H9 (cell line): Measurements from ENCODE around the gene MT1M. TPM values are rescaled to one million over a fixed set of nuclear protein-coding genes. Genes with fewer than 3 reads are reported as not detected.

Experiments
- DNase-seq: peaks from one replicate; pipeline ENCODE4 v3.0.0-alpha.2; 2017
- H2AFZ ChIP-seq: one replicate; pipeline ENCODE4 v1.6.1; 2013; ENCODE audit warnings: mild to moderate bottlenecking, low read length, control low read depth, moderate library complexity
- H2AK5ac ChIP-seq: 2 replicates; pipeline ENCODE4 v1.6.1; 2013; ENCODE audit warnings: low read length, control low read depth, mixed read lengths; ENCODE audit not compliant: insufficient read length
- H2BK120ac ChIP-seq: one replicate; pipeline ENCODE4 v1.6.1; 2013; ENCODE audit warnings: low read depth, mild to moderate bottlenecking, low read length, control low read depth, inconsistent platforms; ENCODE audit not compliant: poor library complexity, severe bottlenecking
- H2BK12ac ChIP-seq: 2 replicates; pipeline ENCODE4 v1.6.1; 2013; ENCODE audit warnings: low read length, control low read depth, mixed read lengths, low read depth; ENCODE audit not compliant: insufficient read length
- H2BK15ac ChIP-seq: 2 replicates; pipeline ENCODE4 v1.6.1; 2013; ENCODE audit warnings: low read depth, low read length, control low read depth
- H2BK20ac ChIP-seq: one replicate; pipeline ENCODE4 v1.6.1; 2013; ENCODE audit warnings: low read depth, mild to moderate bottlenecking, low read length, control low read depth, inconsistent platforms; ENCODE audit not compliant: poor library complexity, severe bottlenecking
- H2BK5ac ChIP-seq: 2 replicates; pipeline ENCODE4 v1.6.1; 2013; ENCODE audit warnings: low read length, control low read depth, mixed read lengths; ENCODE audit not compliant: insufficient read length
- H3K14ac ChIP-seq: 2 replicates; pipeline ENCODE4 v1.6.1; 2013; ENCODE audit warnings: low read length, control low read depth; ENCODE audit not compliant: insufficient read depth
- H3K18ac ChIP-seq: 2 replicates; pipeline ENCODE4 v1.6.1; 2013; ENCODE audit warnings: low read depth, mild to moderate bottlenecking, mixed read lengths, low read length, control low read depth; ENCODE audit not compliant: insufficient read length
- H3K23ac ChIP-seq: 2 replicates; pipeline ENCODE4 v1.6.1; 2013; ENCODE audit warnings: low read length, control low read depth, mixed read lengths, low read depth; ENCODE audit not compliant: insufficient read length
- H3K23me2 ChIP-seq: 2 replicates; pipeline ENCODE4 v1.6.1; 2013; ENCODE audit warnings: low read depth, mild to moderate bottlenecking, mixed read lengths, low read length, control low read depth; ENCODE audit not compliant: insufficient read length, poor library complexity, severe bottlenecking
- H3K27ac ChIP-seq: 2 replicates; pipeline ENCODE4 v1.5.1; 2013; ENCODE audit warnings: low read length, control low read depth, mixed read lengths, low read depth; ENCODE audit not compliant: insufficient read length
- H3K27me3 ChIP-seq: 2 replicates; pipeline ENCODE4 v1.6.1; 2013; ENCODE audit warnings: low read length, control low read depth, inconsistent platforms; ENCODE audit not compliant: insufficient read depth
- H3K4ac ChIP-seq: 2 replicates; pipeline ENCODE4 v1.6.1; 2013; ENCODE audit warnings: low read depth, mild to moderate bottlenecking, control low read depth, inconsistent platforms, low read length, moderate library complexity
- H3K4me1 ChIP-seq: 2 replicates; pipeline ENCODE4 v1.6.1; 2013; ENCODE audit warnings: low read length, control low read depth, inconsistent platforms; ENCODE audit not compliant: insufficient read depth
- H3K4me2 ChIP-seq: 2 replicates; pipeline ENCODE4 v1.6.1; 2013; ENCODE audit warnings: low read length, control low read depth, mixed read lengths; ENCODE audit not compliant: insufficient read length, insufficient read depth
- H3K56ac ChIP-seq: 2 replicates; pipeline ENCODE4 v1.6.1; 2013; ENCODE audit warnings: low read depth, mild to moderate bottlenecking, mixed read lengths, low read length, control low read depth; ENCODE audit not compliant: insufficient read length
- H3K79me1 ChIP-seq: 2 replicates; pipeline ENCODE4 v1.6.1; 2013; ENCODE audit warnings: low read depth, mild to moderate bottlenecking, moderate library complexity, low read length, control low read depth, inconsistent platforms; ENCODE audit not compliant: insufficient read depth, poor library complexity, severe bottlenecking
- H3K79me2 ChIP-seq: 2 replicates; pipeline ENCODE4 v1.6.1; 2013; ENCODE audit warnings: low read length, control low read depth, inconsistent platforms; ENCODE audit not compliant: insufficient read depth
- H3K9ac ChIP-seq: 2 replicates; pipeline ENCODE4 v1.6.1; 2013; ENCODE audit warnings: low read length, control low read depth, mixed read lengths; ENCODE audit not compliant: insufficient read length; ENCODE audit errors: extremely low read depth
- H3K9me3 ChIP-seq: one replicate; pipeline ENCODE4 v1.6.1; 2013; ENCODE audit warnings: low read depth, low read length, inconsistent platforms; ENCODE audit not compliant: control insufficient read depth
- H3T11ph ChIP-seq: one replicate; pipeline ENCODE4 v1.6.1; 2013; ENCODE audit warnings: mild to moderate bottlenecking, low read length, control low read depth, inconsistent platforms
- H4K20me1 ChIP-seq: one replicate; pipeline ENCODE4 v1.6.1; 2013; ENCODE audit not compliant: control insufficient read depth, insufficient read length, insufficient read depth
- H4K5ac ChIP-seq: 2 replicates; pipeline ENCODE4 v1.6.1; 2013; ENCODE audit warnings: low read depth, mild to moderate bottlenecking, mixed read lengths, low read length, control low read depth; ENCODE audit not compliant: insufficient read length
- H4K8ac ChIP-seq: replicated peaks from 2 replicates; pipeline ENCODE4 v1.6.1; 2013; ENCODE audit warnings: low read length, control low read depth, mixed read lengths, low read depth; ENCODE audit not compliant: insufficient read length
- H4K91ac ChIP-seq: 2 replicates; pipeline ENCODE4 v1.6.1; 2013; ENCODE audit warnings: low read depth, mild to moderate bottlenecking, moderate library complexity, mixed read lengths, low read length, control low read depth; ENCODE audit not compliant: insufficient read length
- H3K27ac Mint-ChIP-seq, 3 experiments: 2 replicates in 2 of 3; 3 replicates in 1 of 3; pipeline ENCODE4 v1.8.0; 2020 to 2021; ENCODE audit warnings: mixed read lengths in 3 of 3, mild to moderate bottlenecking in 1 of 3, moderate library complexity in 1 of 3
- H3K27me3 Mint-ChIP-seq: 2 replicates; pipeline ENCODE4 v1.8.0; 2021; ENCODE audit warnings: low read depth, mild to moderate bottlenecking, moderate library complexity, mixed read lengths
- H3K36me3 Mint-ChIP-seq, 3 experiments: 2 replicates in 2 of 3; 3 replicates in 1 of 3; pipeline ENCODE4 v1.8.0; 2020 to 2021; ENCODE audit warnings: low read depth in 3 of 3, mixed read lengths in 3 of 3; ENCODE audit not compliant: insufficient read depth in 1 of 3
- H3K4me1 Mint-ChIP-seq, 2 experiments: 2 replicates each; pipeline ENCODE4 v1.8.0; 2020; ENCODE audit warnings: mixed read lengths in 2 of 2
- H3K4me3 Mint-ChIP-seq, 2 experiments: 2 replicates in 1 of 2; 3 replicates in 1 of 2; pipeline ENCODE4 v1.8.0; 2020 to 2021; ENCODE audit warnings: mild to moderate bottlenecking in 2 of 2, mixed read lengths in 2 of 2, moderate library complexity in 1 of 2
- H3K9me3 Mint-ChIP-seq, 2 experiments: 2 replicates in 1 of 2; 3 replicates in 1 of 2; pipeline ENCODE4 v1.8.0; 2020; ENCODE audit warnings: mild to moderate bottlenecking in 2 of 2, mixed read lengths in 2 of 2, moderate library complexity in 1 of 2
- CTCF ChIP-seq: fragments of 200-600 bp; sonication (generic); conservative IDR thresholded peaks from 3 replicates; pipeline ENCODE4 v1.8.0; 2021; ENCODE audit warnings: antibody characterized with exemption, mild to moderate bottlenecking
- WGBS: extraction: QIAGEN DNeasy Blood & Tissue Kit; methylation state at CpG from one replicate; pipeline ENCODE4 v1.1.7; 2013; ENCODE audit warnings: missing lambda C conversion rate, low lambda C conversion rate, mixed read lengths; ENCODE audit not compliant: insufficient read length; ENCODE audit errors: extremely low coverage; 5-methylcytosine and 5-hydroxymethylcytosine counted together
- total RNA-seq: library from RNA; stranded (reverse); gene quantifications from 2 replicates; pipeline ENCODE4 v1.2.1, GENCODE V29; 2021

MT1M gene
- total RNA-seq, 1 experiment from 2014 or later = 1.4 TPM

- Histone ChIP-seq H3K4me1 (peaks cover 6% of the 10 kb centered on the region; the same call in 1 of the 2 replicates), H3K23me2 (peaks cover 8% of the 10 kb centered on the region), H4K5ac (no peak overlapping the region), H3K14ac (no peak overlapping the region), H2AK5ac (no peak overlapping the region), H2BK20ac (no peak overlapping the region), H2BK5ac (no peak overlapping the region), H3K27me3 (peaks cover 21% of the 10 kb centered on the region; the same call in 1 of the 2 replicates), H3T11ph (no peak overlapping the region), H3K4me2 (no peak overlapping the region), H4K91ac (no peak overlapping the region), H2AFZ (no peak overlapping the region), H3K18ac (no peak overlapping the region), H2BK120ac (no peak overlapping the region), H3K23ac (no peak overlapping the region), H3K27ac (no peak overlapping the region), H2BK15ac (no peak overlapping the region), H4K8ac (no peak overlapping the region), H4K20me1 (no peaks in the 10 kb centered on the region), H3K79me1 (no peaks in the 10 kb centered on the region), H3K9ac (no peak overlapping the region), H3K4ac (no peak overlapping the region), H3K9me3 (no peaks in the 10 kb centered on the region), H3K56ac (no peak overlapping the region), H3K79me2 (no peaks in the 10 kb centered on the region), H2BK12ac (no peak overlapping the region)
- TF ChIP-seq CTCF = no peak
- Mint-ChIP-seq H3K4me1 (peaks cover 32 to 38% of the 10 kb centered on the region in 2 experiments), H3K27me3 (peaks cover 79% of the 10 kb centered on the region), H3K9me3 (no peaks in the 10 kb centered on the region), H3K36me3 (no peaks in the 10 kb centered on the region), H3K4me3 (no peak overlapping the region), H3K27ac (peak overlapping the region in 1 of 3 experiments; percentile 13; a peak in 1 of 7 replicates)
- WGBS = no CpG with 5 or more reads among the region's 3 CpGs
- no peak for DNase-seq
Observed at GRCh38 chr16:56606071-56606475, 26.4 kb upstream of the MT1M start.
